Osteocyte (in vitro differentiated cells): ENCODE data around the gene MEIS1. TPM values are rescaled to one million over a fixed set of nuclear protein-coding genes. Genes with fewer than 3 reads are reported as not detected.

Experiments
- DNase-seq: peaks from one replicate; pipeline ENCODE4 v3.0.0; 2021; ENCODE audit warnings: mixed read lengths; ENCODE audit not compliant: unreplicated experiment; ENCODE audit errors: extremely low spot score
- H3K27ac Mint-ChIP-seq: one replicate; pipeline ENCODE4 v1.8.0; 2021; ENCODE audit warnings: mild to moderate bottlenecking, mixed read lengths; ENCODE audit not compliant: unreplicated experiment
- H3K27me3 Mint-ChIP-seq: one replicate; pipeline ENCODE4 v1.8.0; 2021; ENCODE audit warnings: mixed read lengths; ENCODE audit not compliant: unreplicated experiment
- H3K36me3 Mint-ChIP-seq: one replicate; pipeline ENCODE4 v1.8.0; 2021; ENCODE audit warnings: mixed read lengths; ENCODE audit not compliant: unreplicated experiment
- H3K4me1 Mint-ChIP-seq: one replicate; pipeline ENCODE4 v1.8.0; 2021; ENCODE audit warnings: mixed read lengths; ENCODE audit not compliant: unreplicated experiment
- H3K4me3 Mint-ChIP-seq: one replicate; pipeline ENCODE4 v1.8.0; 2021; ENCODE audit warnings: mild to moderate bottlenecking, moderate library complexity, mixed read lengths; ENCODE audit not compliant: unreplicated experiment
- H3K9me3 Mint-ChIP-seq: one replicate; pipeline ENCODE4 v1.8.0; 2021; ENCODE audit warnings: mixed read lengths; ENCODE audit not compliant: unreplicated experiment
- total RNA-seq: library from RNA; stranded (reverse); gene quantifications from 2 replicates; pipeline ENCODE4 v1.2.1, GENCODE V29; 2021
- TF ChIP-seq, protein P1 (sequence below): fragments of 200-600 bp; sonication (generic); IDR thresholded peaks from 2 replicates; pipeline ENCODE4 v1.5.0; 2021; ENCODE audit warnings: antibody characterized with exemption, mild to moderate bottlenecking, moderate library complexity

The MEIS1 gene
- total RNA-seq, 1 donor from 2014 or later: 0.86 TPM

DNA sequence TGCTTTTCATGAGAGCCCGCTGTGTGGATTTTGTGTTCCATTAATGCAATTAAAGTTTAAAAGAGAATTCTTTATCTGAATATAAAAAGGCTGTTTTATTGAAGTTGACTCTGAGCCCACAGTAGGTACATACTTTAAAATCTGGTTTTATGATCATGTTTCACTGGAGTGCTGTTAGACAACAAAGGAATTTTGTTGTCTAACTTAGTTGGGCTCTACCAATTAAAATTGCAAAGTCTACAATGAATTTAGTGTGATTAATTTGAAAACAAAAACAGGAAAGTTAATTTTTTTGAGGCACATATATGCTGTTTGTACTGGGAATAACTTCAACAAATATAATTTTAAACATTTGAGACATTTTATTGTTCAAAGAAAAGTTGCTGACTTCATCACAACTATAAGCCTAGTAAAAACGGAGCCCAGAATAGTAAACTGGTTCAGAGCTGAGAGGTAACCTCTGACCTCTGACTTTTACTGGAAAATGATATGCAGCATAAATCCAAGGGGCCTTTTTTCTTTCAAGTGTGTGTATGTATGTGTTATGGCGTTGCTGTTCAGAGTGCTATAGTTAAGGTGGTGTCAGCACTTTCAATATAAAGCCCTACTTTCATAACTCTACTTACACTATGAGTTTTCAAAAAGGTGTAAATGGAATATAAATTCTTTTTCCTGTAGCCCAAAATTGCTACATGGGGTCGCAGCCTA is 30.2 kb downstream of the MEIS1 start:
- H3K36me3 Mint-ChIP-seq: no peaks in the 10 kb centered on the region
- H3K4me3 Mint-ChIP-seq: no peak overlapping the region
- no peak overlapping the region for H3K27ac Mint-ChIP-seq
- H3K27me3 Mint-ChIP-seq: peaks cover 11% of the 10 kb centered on the region
- H3K4me1 Mint-ChIP-seq: no peaks in the 10 kb centered on the region
- DNase-seq: no peak
- H3K9me3 Mint-ChIP-seq: no peaks in the 10 kb centered on the region
- TF ChIP-seq, protein P1, sequence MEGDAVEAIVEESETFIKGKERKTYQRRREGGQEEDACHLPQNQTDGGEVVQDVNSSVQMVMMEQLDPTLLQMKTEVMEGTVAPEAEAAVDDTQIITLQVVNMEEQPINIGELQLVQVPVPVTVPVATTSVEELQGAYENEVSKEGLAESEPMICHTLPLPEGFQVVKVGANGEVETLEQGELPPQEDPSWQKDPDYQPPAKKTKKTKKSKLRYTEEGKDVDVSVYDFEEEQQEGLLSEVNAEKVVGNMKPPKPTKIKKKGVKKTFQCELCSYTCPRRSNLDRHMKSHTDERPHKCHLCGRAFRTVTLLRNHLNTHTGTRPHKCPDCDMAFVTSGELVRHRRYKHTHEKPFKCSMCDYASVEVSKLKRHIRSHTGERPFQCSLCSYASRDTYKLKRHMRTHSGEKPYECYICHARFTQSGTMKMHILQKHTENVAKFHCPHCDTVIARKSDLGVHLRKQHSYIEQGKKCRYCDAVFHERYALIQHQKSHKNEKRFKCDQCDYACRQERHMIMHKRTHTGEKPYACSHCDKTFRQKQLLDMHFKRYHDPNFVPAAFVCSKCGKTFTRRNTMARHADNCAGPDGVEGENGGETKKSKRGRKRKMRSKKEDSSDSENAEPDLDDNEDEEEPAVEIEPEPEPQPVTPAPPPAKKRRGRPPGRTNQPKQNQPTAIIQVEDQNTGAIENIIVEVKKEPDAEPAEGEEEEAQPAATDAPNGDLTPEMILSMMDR: no peak

DNA sequence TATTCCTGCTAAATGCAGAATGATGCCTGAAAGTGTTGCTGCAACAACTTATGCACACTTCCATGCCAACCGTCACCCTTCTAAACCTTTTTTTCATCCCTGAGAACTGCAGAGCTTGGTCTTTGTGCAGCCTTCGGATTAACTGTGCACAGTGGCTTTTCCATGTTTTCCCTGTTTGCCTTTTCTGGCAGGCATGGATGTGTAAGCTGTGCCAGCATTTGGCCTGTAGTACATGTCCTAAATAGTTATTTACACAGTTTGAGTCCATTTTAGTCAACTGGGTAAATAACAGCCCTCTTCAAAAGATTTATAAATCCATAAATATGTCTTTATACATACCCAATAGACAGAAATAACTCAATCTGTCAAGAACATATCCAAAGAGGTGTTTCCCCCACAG is 31.5 kb downstream of the MEIS1 start:
- H3K27me3 Mint-ChIP-seq: peaks cover 11% of the 10 kb centered on the region
- TF ChIP-seq, protein P1: no peak
- no peaks in the 10 kb centered on the region for H3K36me3 Mint-ChIP-seq
- no peaks in the 10 kb centered on the region for H3K9me3 Mint-ChIP-seq
- no peak overlapping the region for H3K27ac Mint-ChIP-seq
- H3K4me1 Mint-ChIP-seq: no peaks in the 10 kb centered on the region
- DNase-seq: no peak
- no peak overlapping the region for H3K4me3 Mint-ChIP-seq

DNA sequence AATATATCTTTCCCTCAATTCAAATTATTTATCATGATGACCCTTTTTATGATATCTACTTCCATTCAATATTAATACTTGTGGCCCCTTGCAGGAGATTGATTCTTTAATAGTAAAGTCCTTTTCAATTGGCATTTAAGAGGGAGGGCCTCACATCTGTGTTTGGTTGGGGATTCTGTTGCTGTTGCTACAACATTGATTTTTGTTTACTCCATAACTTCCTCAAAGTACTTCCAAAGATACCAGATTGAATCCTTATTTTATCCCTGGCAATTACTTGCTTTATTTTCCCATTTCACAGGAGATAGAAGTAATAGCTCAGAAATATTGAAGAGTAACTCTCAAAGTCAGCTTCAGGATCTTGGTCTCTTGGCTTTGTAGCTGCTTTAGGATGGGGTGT is 32.8 kb downstream of the MEIS1 start:
- Mint-ChIP-seq H3K9me3 (no peaks in the 10 kb centered on the region), H3K27ac (no peak overlapping the region), H3K4me1 (no peaks in the 10 kb centered on the region), H3K36me3 (no peaks in the 10 kb centered on the region), H3K4me3 (no peak overlapping the region), H3K27me3 (peaks cover 7% of the 10 kb centered on the region)
- TF ChIP-seq, protein P1: no peak
- no peak for DNase-seq

GRCh38 chr2:66469214-66469902 is 34.4 kb downstream of the MEIS1 start:
- Mint-ChIP-seq H3K4me3 (no peak overlapping the region), H3K27ac (no peak overlapping the region), H3K27me3 (peaks cover 7% of the 10 kb centered on the region), H3K36me3 (no peaks in the 10 kb centered on the region), H3K4me1 (no peaks in the 10 kb centered on the region), H3K9me3 (no peaks in the 10 kb centered on the region)
- TF ChIP-seq, protein P1: no peak
- DNase-seq: no peak

DNA sequence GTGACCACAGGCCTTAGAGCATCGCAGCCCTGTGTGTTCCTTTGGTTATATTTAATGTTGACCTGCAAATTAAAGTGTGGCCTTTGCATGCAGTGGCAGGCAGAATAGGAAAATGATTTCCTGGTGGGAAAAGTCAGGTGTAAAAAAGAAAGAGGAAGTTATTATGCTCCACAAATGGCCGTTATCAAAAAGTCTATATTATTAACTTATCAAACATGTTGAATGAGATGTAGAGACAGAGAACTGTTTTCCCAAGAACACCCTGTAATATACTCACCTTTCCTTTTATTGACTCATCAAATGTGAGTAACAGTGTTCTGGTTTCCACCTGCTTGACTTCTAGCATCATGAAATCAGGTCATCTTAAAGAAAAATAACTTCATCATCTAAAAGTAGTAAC is 35.3 kb downstream of the MEIS1 start:
- Mint-ChIP-seq H3K9me3 (no peaks in the 10 kb centered on the region), H3K27ac (no peak overlapping the region), H3K27me3 (peaks cover 7% of the 10 kb centered on the region), H3K4me3 (no peak overlapping the region), H3K4me1 (no peaks in the 10 kb centered on the region), H3K36me3 (no peaks in the 10 kb centered on the region)
- TF ChIP-seq, protein P1: no peak
- DNase-seq: no peak
